Fibroblast of the aortic adventitia (primary cell): ENCODE data around the gene DOCK4. TPM values are rescaled to one million over a fixed set of nuclear protein-coding genes. Genes with fewer than 3 reads are reported as not detected.

Experiments
- DNase-seq: peaks from one replicate; pipeline ENCODE4 v3.0.0-alpha.2; 2010; ENCODE audit warnings: low read depth
- H3K4me3 ChIP-seq: 2 replicates; pipeline ENCODE4 v1.5.1; 2011; ENCODE audit warnings: low read depth, mild to moderate bottlenecking, control low read depth, low read length, moderate library complexity
- total RNA-seq: library from RNA; depleted of rRNA; stranded (reverse); fragments of >200 nt; gene quantifications from 2 replicates; pipeline ENCODE4 v1.2.3, GENCODE V29; 2012; ENCODE audit warnings: low replicate concordance
- TF ChIP-seq, protein P1 (sequence below): IDR thresholded peaks from 2 replicates; pipeline ENCODE4 v1.5.1; 2011; ENCODE audit warnings: mild to moderate bottlenecking, low read length, control low read depth, inconsistent platforms; ENCODE audit not compliant: insufficient read depth

DOCK4 gene
- total RNA-seq, 1 donor, result 25.9 TPM

DNA sequence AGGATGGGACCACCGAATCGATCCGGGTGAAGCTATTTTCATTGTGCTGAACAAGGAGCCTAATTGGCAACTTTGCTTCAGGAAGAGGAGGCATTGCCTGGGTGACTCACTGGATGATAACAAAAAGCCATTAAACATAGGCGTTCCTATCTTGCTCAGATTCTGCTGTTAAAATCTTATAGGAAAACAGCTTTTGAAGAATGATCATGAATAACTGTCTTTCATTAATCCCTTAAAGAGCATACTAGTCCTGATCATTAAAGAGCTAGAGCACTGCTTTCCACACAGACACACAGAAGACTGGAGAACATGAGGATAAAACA is 469.7 kb downstream of the DOCK4 start:
- no peak overlapping the region for H3K4me3 ChIP-seq
- peak; percentile 31 for DNase-seq
- TF ChIP-seq, protein P1, sequence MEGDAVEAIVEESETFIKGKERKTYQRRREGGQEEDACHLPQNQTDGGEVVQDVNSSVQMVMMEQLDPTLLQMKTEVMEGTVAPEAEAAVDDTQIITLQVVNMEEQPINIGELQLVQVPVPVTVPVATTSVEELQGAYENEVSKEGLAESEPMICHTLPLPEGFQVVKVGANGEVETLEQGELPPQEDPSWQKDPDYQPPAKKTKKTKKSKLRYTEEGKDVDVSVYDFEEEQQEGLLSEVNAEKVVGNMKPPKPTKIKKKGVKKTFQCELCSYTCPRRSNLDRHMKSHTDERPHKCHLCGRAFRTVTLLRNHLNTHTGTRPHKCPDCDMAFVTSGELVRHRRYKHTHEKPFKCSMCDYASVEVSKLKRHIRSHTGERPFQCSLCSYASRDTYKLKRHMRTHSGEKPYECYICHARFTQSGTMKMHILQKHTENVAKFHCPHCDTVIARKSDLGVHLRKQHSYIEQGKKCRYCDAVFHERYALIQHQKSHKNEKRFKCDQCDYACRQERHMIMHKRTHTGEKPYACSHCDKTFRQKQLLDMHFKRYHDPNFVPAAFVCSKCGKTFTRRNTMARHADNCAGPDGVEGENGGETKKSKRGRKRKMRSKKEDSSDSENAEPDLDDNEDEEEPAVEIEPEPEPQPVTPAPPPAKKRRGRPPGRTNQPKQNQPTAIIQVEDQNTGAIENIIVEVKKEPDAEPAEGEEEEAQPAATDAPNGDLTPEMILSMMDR, result no peak

DNA sequence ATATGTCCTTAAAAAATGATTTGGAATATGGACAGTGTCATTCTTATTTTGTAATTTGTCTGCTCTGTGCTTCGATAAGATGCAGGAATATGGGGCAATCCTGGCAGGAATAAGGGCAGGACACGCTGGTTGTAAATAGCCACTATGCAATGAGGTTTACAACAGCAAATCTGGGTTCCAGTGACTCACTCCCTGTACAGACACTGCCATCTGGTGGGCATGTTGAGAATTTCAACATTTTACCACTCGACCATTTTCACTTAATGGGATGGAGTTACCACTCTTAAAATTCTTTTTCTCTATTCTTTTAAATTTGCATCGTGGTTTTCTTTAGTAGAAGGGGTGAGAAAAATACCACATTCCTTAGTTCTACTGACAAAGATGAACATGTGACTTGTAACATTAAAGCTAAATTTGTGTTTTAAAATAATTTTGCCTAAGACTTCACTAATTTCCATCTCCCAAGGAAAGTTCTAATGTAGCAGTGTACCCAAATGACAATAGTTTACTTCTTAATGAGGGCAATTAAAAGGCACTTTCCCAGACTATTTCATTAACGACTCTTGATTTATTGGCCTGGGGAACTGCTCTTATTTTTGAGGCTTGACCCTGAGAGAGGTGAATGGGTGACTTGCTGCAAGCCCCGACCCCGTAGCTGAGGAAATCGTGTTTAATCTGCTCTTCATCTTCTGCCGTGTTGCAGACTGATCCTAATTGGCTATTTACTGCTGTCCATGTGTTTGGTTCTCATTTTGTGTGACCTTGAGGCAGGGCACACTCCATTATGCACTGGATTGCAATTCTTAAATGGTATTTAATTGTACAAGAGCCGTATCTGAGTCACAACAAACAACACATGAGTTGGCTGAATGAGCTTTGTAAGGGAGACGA is 470.3 kb downstream of the DOCK4 start:
- TF ChIP-seq, protein P1, result peak; percentile 75
- DNase-seq, result peak; percentile 87
- no peak overlapping the region for H3K4me3 ChIP-seq

DNA sequence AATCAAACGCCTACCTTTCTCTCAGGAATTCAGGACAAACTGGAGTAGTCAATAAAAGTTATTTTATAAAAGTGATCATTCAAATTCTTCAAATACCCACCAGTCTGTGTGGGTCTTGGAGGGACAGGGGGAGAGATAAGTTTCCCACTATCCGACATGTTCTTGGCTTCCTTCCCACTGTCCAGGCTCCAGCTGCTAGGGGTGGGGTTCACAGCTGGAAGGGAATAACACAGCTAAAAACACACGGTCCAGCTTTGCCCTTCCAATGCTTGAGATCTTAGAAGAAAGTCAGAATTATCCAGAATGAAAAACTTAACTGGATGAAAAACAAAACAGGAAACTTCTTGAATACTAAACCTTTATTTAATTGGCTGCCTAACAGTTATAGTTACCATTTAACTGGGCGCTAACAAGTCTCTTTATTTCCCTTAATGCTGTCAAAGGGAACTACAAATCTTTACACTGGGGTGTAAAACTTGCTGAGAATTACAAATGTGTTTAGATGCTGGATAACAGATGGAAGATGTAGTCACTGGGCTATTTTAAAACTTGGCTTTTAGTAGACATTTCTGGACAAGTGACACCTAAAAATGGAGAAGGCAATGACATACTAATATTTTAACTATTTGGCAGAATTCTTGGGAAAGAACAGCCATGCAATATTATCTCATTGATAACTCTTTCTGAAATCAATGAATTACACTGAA is 471.1 kb downstream of the DOCK4 start:
- TF ChIP-seq, protein P1, result no peak
- H3K4me3 ChIP-seq, result no peak overlapping the region
- DNase-seq, result peak; percentile 40

DNA sequence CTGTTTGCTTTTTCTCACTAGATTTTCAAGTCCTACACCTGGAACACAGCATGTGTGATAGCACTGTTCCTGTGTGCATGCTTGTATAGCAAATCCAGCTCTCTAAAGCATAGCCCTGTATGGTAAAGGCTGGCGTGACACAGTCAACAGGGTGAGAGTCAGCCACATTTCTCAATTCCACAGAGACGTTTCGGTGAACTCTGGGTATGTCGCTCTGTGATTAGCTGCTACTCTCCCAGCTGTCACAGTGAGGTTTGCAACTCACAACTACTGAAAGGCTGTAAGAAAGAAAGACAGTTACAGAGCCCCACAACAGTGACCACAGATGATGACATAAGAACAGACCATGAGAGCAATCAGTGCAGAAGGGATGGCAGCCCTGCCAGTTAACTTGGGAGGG is 473.3 kb downstream of the DOCK4 start:
- no peak overlapping the region for H3K4me3 ChIP-seq
- TF ChIP-seq, protein P1, result no peak
- no peak for DNase-seq

DNA sequence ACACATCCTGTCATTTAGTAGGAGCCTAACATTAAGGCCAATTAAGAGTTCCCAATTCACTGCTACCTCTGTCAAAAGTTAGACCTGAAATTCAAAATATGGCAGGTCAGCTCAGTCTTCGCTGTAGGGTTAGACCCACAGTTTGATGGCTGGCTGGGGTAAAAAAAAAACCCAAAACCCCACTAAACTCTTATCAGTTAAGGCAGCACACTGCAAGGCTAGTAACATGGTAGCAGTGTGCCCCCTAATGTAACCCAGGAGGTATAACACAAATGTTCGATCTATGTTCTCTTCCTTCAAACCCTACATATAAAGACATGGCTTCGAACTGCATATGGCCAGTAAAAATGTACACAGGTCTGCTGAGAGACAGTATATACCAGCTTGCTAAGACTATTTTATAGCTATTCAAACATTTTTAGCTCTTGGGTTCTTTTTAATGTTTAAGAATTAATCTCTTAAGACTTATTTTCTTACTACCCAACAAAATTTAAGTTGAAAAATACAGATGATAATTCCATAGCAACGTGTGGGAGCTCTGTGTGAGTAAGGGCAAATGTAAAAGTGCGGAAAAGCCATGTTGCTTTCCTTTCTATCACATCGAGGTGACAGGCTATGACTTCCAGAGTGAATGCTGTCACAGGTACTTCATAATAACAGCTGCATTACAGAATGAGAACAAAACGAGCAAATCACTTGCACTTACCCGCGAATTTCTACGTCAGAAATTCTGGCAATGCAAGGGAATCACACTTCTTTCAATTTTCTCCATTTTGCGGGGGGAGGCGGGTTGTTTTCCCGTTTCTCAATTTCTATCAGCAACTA is 475.5 kb downstream of the DOCK4 start:
- TF ChIP-seq, protein P1, result peak; percentile 68
- DNase-seq, result peak; percentile 65
- H3K4me3 ChIP-seq, result no peak overlapping the region

DNA sequence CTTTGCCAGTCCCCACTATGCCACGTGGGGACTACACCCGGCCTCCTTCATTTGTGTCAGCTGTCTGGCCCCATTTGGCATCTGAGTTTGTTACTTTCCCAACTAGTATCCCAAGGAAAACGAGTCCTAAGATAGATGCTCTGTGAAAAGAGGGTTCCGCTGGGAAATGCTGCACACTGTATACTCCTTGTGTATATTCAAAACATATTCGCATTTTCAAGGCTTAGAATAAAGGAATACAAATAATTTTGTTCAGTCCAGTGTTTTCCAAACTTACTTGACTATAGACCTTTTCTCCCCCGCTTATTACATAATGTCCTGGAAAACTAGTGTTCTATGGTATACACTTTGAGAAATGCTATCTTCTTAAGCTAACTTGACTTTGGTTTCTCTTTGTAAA is 476.1 kb downstream of the DOCK4 start:
- TF ChIP-seq, protein P1, result no peak
- no peak for DNase-seq
- H3K4me3 ChIP-seq, result no peak overlapping the region
